Gastroesophageal sphincter (tissue), 4 donors: ENCODE measurements around the gene FAM184B. TPM values are rescaled to one million over a fixed set of nuclear protein-coding genes. Genes with fewer than 3 reads are reported as not detected.

ENCODE experiments used
- ATAC-seq: fragments of 150-250 bp; one replicate; pipeline ENCODE4 v1.9.1; 2016; ENCODE audit warnings: mild to moderate bottlenecking, moderate library complexity
- H3K27ac ChIP-seq, 4 donors: fragments of 200-600 bp; sonication (generic) in 3 of 4; 1 replicate in 3 of 4; 2 replicates in 1 of 4; pipeline ENCODE4 v1.5.1; 2016 to 2019
- H3K27me3 ChIP-seq: fragments of 200-600 bp; sonication (generic); one replicate; pipeline ENCODE4 v1.5.1; 2019
- H3K36me3 ChIP-seq, 2 donors: fragments of 200-600 bp; sonication (generic); one replicate each; pipeline ENCODE4 v1.5.1; 2019; ENCODE audit warnings: control low read depth in 1 of 2
- H3K4me1 ChIP-seq, 3 donors: fragments of 200-600 bp; sonication (generic); 1 replicate in 2 of 3; 2 replicates in 1 of 3; pipeline ENCODE4 v1.5.1; 2016 to 2019; ENCODE audit warnings: control low read depth in 2 of 3
- H3K4me3 ChIP-seq, 2 donors: fragments of 200-600 bp; sonication (generic); one replicate each; pipeline ENCODE4 v1.5.1; 2019; ENCODE audit warnings: mild to moderate bottlenecking in 1 of 2, moderate library complexity in 1 of 2
- H3K9me3 ChIP-seq, 3 donors: fragments of 200-600 bp; sonication (generic); one replicate each; pipeline ENCODE4 v1.5.1; 2017 to 2019; ENCODE audit warnings: control low read depth in 2 of 3
- EP300 ChIP-seq: sonication (generic); formaldehyde crosslinking; IDR thresholded peaks from one replicate; pipeline ENCODE4 v1.6.1; 2017; ENCODE audit warnings: antibody characterized with exemption, mild to moderate bottlenecking
- POLR2A ChIP-seq, 2 donors: fragments of 450-650 bp; IDR thresholded peaks; one replicate each; pipeline ENCODE4 v1.6.1; 2017; ENCODE audit warnings: antibody characterized with exemption in 2 of 2, mild to moderate bottlenecking in 2 of 2, moderate library complexity in 1 of 2
- POLR2AphosphoS5 ChIP-seq: sonication (generic); formaldehyde crosslinking; IDR thresholded peaks from one replicate; pipeline ENCODE4 v1.6.1; 2017; ENCODE audit warnings: antibody characterized with exemption
- WGBS, 2 donors: methylation state at CpG; one replicate each; pipeline ENCODE4 v1.1.5; 2018; ENCODE audit warnings: low coverage in 1 of 2; 5-methylcytosine and 5-hydroxymethylcytosine counted together
- total RNA-seq, 4 donors: library from RNA; depleted of rRNA; stranded (reverse); fragments of >200 nt; gene quantifications; one replicate each; pipeline ENCODE4 v1.1.0, GENCODE V29; 2016
- TF ChIP-seq, protein P1 (sequence below), 4 experiments: fragments of 200-600 bp in 2 of 4; fragments of 450-650 bp in 2 of 4; sonication (generic) in 1 of 4; IDR thresholded peaks; one replicate each; pipeline ENCODE4 v1.5.1; 2017 to 2019; ENCODE audit warnings: antibody characterized with exemption in 4 of 4, mild to moderate bottlenecking in 2 of 4, moderate library complexity in 2 of 4

Gene FAM184B
- total RNA-seq, 4 donors from 2014 or later: under 0.01 TPM; not detected in 3

DNA sequence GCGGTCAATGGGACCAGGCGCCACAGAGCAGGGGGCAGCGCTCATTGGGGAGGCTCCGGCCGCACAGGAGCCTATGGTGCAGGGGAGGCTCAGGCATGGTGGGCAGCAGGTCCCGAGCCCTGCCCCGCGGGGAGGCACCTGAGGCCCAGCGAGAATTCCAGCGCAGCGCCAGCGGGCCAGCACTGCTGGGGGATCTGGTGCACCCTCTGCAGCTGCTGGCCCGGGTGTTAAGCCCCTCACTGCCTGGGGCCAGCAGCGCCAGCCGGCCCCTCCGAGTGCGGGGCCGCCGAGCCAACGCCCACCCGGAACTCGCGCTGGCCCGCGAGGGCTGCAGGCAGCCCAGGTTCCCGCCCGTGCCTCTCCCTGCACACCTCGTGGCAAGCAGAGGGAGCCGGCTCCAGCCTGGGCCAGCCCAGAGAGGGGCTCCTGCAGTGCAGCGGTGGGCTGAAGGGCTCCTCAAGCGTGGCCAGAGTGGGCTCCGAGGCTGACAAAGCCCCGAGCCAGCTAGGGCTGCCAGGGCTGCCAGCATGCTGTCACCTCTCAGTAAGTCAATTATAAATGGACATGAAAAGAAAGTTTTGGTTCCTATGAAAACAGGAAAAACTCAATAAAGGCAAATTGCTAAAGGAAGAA lies 14.5 kb downstream of the FAM184B start:
- Histone ChIP-seq H3K4me3 (no peak overlapping the region), H3K9me3 (peaks cover 0 to 8% (median 0%) of the 10 kb centered on the region in 3 donors), H3K36me3 (no peaks in the 10 kb centered on the region), H3K27ac (no peak overlapping the region), H3K4me1 (no peaks in the 10 kb centered on the region), H3K27me3 (no peaks in the 10 kb centered on the region)
- whole genome bisulfite sequencing, 2 donors: 100% methylated on average over 4 of the region's 33 CpGs; no CpG with 5 or more reads in 1 of the 2 donors
- no peak for ATAC-seq
- TF ChIP-seq, protein P1, sequence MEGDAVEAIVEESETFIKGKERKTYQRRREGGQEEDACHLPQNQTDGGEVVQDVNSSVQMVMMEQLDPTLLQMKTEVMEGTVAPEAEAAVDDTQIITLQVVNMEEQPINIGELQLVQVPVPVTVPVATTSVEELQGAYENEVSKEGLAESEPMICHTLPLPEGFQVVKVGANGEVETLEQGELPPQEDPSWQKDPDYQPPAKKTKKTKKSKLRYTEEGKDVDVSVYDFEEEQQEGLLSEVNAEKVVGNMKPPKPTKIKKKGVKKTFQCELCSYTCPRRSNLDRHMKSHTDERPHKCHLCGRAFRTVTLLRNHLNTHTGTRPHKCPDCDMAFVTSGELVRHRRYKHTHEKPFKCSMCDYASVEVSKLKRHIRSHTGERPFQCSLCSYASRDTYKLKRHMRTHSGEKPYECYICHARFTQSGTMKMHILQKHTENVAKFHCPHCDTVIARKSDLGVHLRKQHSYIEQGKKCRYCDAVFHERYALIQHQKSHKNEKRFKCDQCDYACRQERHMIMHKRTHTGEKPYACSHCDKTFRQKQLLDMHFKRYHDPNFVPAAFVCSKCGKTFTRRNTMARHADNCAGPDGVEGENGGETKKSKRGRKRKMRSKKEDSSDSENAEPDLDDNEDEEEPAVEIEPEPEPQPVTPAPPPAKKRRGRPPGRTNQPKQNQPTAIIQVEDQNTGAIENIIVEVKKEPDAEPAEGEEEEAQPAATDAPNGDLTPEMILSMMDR (IDR thresholded peaks at IDR 0.05): no peak
- TF ChIP-seq EP300 (no peak), POLR2AphosphoS5 (no peak), POLR2A (IDR thresholded peaks at IDR 0.05) (no peak)

DNA sequence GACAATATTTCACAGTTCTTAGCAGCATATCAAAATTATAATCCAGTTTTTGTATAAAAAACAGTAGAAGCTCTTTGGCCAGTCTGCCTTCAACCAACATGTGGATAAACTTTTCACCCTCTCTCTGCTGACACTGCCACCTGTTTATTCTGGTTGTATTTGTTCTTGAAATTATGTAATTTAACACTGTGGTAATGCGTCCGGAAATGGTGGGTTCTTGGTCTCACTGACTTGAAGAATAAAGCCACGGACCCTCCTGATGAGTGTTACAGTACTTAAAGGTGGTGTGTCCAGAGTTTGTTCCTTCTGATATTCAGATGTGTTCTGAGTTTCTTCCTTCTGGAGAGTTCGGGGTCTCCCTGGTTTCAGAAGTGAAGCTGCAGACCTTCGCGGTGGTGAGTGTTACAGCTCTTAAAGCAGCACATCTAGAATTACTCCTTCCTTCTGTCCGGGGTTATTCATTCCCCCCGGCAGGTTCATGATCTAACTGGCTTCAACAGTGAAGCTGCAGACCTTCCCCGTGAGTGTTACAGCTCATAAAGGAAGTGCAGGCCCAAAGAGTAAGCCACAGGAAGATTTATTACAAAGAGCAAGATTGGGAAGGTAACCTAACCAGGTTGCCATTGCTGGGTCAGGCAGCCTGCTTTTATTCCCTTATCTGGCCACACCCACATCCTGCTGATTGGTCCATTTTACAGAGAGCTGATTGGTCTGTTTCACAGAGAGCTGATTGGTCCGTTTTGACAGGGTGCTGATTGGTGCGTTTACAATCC lies 15.7 kb downstream of the FAM184B start:
- H3K9me3 ChIP-seq: peaks cover 0 to 8% (median 0%) of the 10 kb centered on the region in 3 donors
- H3K4me3 ChIP-seq: no peak overlapping the region
- TF ChIP-seq POLR2AphosphoS5 (no peak), POLR2A (IDR thresholded peaks at IDR 0.05) (no peak), EP300 (no peak)
- TF ChIP-seq, protein P1 (IDR thresholded peaks at IDR 0.05): no peak
- no peaks in the 10 kb centered on the region for H3K27me3 ChIP-seq
- 76 to 92% methylated on average over 6 to 11 of the region's 11 CpGs for WGBS, 2 donors
- H3K27ac ChIP-seq: no peak overlapping the region
- no peak for ATAC-seq
- no peaks in the 10 kb centered on the region for H3K4me1 ChIP-seq
- H3K36me3 ChIP-seq: no peaks in the 10 kb centered on the region

DNA sequence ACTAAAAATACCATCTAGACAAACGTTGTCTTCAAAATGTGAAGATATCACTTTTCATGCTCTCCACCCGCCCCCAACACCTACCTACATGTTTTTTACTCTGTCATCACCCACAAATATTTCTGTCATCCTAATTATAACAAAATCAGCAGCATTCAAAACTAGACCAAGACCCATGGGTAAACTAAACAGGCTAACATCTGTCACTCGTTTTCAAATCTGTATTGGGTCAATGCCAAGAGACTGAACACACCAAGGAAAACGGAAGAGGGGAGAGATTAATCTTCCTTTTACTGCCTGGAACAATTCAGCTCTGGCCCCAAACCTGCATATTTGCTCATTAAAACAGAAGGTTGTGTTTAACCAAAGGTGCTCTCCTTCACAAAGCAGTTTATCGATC lies 17.5 kb downstream of the FAM184B start:
- no peak for ATAC-seq
- Histone ChIP-seq H3K27me3 (no peaks in the 10 kb centered on the region), H3K27ac (no peak overlapping the region), H3K9me3 (peaks cover 0 to 8% (median 0%) of the 10 kb centered on the region in 3 donors), H3K4me3 (no peak overlapping the region), H3K36me3 (no peaks in the 10 kb centered on the region), H3K4me1 (no peaks in the 10 kb centered on the region)
- TF ChIP-seq, protein P1 (IDR thresholded peaks at IDR 0.05): no peak
- TF ChIP-seq EP300: no peak
- no peak for TF ChIP-seq POLR2A (IDR thresholded peaks at IDR 0.05)
- TF ChIP-seq POLR2AphosphoS5: no peak
- whole genome bisulfite sequencing, 2 donors: 31 to 42% methylated on average over 4 of the region's 5 CpGs

DNA sequence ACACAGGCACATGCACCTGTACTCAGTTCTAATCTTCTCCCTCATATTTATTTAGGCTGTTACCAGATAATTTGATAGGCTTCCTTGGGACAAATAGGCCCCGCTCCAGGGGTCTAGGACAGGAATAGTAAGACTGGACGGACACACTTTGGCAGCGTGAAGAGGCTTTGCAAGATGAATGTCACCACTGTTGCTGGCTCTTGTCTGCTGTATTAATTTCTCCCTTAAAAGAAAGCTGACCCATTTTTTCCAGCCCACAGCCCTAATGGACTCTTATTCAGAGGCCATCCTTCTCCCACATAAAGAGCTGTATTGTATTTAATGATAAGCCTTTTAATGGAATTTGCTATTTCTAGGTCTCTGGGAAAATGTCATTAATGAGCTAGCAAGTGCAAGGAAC lies 18.0 kb downstream of the FAM184B start:
- Histone ChIP-seq H3K27me3 (no peaks in the 10 kb centered on the region), H3K27ac (no peak overlapping the region), H3K4me3 (no peak overlapping the region), H3K4me1 (no peaks in the 10 kb centered on the region), H3K36me3 (no peaks in the 10 kb centered on the region), H3K9me3 (peaks cover 0 to 8% (median 0%) of the 10 kb centered on the region in 3 donors)
- TF ChIP-seq POLR2A (IDR thresholded peaks at IDR 0.05) (no peak), EP300 (no peak), POLR2AphosphoS5 (no peak)
- TF ChIP-seq, protein P1 (IDR thresholded peaks at IDR 0.05): no peak
- 69 to 87% methylated on average over 3 of the region's 3 CpGs for WGBS, 2 donors
- no peak for ATAC-seq
